Activated T-cell treated with anti-CD3 and anti-CD28 coated beads for 48 hours (primary cell): Measurements from ENCODE around the gene FBXW2.
"Not testable (repeated sequence)": the region's sequence is repeated elsewhere in the genome, so short reads cannot be mapped to it uniquely, and the experiment has no call there.

Source experiments
- DNase-seq: peaks from one replicate; pipeline ENCODE4 v3.0.0-alpha.2; 2020; ENCODE audit warnings: low read depth

The FBXW2 gene

GRCh38 chr9:120779227-120779626 is 14.0 kb downstream of the FBXW2 start:
- no peak for DNase-seq

GRCh38 chr9:120778758-120779157 is 14.5 kb downstream of the FBXW2 start:
- DNase-seq = no peak

GRCh38 chr9:120777229-120777628 is 16.0 kb downstream of the FBXW2 start:
- no peak for DNase-seq

GRCh38 chr9:120776788-120777187 is 16.4 kb downstream of the FBXW2 start:
- no peak for DNase-seq

DNA sequence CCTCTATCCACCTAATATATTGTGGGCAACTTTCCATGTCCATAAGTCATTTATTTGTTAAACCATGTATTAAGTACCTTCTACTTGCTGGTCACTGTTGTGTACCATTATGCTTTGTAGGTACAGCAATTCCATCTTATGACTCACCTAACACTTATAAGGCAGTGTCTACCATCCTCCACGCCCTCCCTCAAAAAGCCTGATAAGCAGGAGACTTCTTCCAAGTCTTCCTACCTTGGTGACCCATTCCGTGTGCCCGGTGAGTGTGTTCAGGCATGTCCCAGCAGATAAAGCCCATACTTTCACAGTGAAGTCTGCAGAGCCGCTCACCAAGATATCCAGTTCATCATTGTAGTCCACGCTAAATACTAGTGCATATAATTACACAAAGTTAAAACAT is 17.4 kb downstream of the FBXW2 start:
- DNase-seq = no peak

GRCh38 chr9:120774719-120775118 is 18.5 kb downstream of the FBXW2 start:
- DNase-seq = no peak

DNA sequence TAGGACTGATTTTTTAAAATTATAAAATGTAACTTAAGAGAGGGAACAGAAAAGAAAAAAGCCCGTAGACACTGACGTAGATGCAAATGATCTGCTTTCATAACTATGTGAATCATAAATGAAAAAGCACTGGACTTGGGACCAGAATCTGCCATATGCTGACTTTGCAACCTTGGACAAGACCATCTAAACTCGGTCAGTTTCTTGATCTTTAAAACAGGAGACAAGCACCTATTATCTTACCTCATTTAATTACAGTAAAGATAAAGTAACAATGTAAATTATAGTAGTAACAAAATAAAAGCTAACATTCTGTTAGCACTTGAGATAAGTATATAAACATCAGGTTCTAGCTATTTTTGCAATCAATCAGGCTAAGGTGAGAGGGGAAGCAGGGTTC is 20.0 kb downstream of the FBXW2 start:
- no peak for DNase-seq

GRCh38 chr9:120770931-120771330 is 22.3 kb downstream of the FBXW2 start:
- no peak for DNase-seq

DNA sequence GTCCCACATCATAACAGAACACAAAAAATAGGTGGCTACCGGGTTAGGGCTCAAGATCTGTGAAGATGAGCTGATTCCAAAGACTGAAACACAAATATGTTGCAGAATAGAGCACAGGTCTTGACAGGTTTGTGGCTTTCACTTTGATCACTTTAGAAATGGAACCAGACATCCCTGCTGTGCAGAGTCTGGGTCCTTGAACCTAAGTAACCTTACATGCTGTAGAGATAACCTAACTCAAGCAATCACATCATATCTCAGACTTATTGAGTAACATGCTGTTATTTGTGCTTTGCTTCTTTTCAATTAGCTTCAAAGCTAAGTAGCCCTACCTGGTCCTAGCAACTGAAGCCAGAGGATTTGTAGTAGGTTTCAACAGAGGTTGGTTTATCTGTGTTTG is 24.3 kb downstream of the FBXW2 start:
- no peak for DNase-seq

- no peak for DNase-seq
Observed at GRCh38 chr9:120768247-120768646, 25.0 kb downstream of the FBXW2 start.

DNA sequence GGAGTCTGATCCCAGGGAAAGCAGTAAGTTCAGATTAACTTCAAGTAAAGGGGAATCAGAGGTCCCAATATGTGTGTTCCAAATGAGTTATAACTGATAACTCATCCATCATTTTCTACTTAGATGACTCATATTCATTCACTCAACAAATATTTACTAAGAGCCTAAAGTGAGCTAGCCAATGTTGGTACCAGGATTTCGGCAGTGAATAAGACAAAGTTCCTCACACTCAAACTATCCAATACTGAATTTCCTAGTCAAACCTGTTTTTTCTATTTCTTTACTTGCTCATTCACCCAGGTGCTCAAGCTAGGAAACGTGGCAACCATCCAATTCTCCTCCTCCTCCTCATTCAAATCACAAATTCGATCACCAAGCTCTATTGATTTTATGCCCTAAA is 25.8 kb downstream of the FBXW2 start:
- DNase-seq = no peak

DNA sequence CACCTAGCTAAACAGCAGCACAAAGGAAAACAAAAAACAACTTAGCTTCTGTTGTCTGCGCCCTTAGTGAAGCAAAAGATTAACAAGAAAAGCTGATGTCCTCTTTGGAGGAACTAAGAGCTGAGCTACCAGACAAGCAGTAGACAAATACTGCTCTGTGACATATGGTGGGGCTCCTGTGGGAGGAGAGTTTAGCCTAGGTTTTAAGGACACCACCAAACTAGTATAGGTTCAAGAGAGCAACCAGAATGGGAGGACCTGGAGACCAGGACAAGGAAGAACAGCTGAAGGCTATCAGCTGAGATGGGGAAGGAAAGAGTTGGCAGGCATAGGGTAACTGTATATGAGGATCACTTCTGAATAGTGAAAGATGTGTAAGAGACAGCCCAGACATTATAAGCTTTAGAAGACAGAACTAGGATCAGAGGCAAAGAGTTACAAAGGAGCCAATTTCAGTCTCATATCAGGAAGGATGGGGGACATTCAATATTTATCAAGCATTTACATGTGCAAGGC is 27.2 kb downstream of the FBXW2 start:
- DNase-seq = no peak

DNA sequence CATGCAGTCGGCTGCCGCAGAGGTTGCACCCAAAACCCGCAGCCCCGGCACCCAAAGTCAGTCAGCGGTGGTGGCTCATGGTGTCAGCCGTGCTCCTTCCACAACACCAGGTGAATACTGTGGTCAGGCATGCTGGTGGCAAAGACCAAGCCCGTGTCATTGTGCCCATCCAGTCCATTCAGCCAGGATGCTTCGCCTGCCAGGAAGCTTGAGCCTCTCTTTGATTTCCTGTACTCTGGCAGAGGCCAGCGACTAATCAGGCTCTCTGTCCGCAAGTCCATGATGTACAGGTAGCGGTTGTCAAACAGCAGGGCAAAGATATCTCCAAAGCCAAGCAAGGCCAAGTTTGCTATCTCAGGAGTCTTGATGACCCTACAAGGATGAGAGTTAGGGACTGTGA is 28.7 kb downstream of the FBXW2 start:
- DNase-seq = no peak

DNA sequence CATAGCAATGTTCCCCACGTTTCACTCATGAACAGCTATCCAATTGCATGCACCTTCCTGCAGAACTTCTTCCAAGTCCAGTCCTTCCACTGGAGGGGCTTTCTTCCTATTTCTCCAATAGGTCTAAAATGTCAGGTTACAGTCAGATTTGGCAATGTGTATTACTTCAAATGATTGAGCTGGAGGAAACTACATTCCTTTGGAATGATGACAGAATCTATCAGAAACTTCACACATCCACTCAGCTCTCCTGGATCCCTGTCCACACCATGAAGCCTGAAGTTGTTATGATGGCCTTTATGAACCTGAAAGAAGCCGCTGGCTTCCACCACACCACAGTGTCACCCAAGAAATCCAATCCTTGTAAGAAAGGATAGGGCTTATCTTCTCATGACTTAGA is 32.2 kb downstream of the FBXW2 start:
- no peak for DNase-seq

DNA sequence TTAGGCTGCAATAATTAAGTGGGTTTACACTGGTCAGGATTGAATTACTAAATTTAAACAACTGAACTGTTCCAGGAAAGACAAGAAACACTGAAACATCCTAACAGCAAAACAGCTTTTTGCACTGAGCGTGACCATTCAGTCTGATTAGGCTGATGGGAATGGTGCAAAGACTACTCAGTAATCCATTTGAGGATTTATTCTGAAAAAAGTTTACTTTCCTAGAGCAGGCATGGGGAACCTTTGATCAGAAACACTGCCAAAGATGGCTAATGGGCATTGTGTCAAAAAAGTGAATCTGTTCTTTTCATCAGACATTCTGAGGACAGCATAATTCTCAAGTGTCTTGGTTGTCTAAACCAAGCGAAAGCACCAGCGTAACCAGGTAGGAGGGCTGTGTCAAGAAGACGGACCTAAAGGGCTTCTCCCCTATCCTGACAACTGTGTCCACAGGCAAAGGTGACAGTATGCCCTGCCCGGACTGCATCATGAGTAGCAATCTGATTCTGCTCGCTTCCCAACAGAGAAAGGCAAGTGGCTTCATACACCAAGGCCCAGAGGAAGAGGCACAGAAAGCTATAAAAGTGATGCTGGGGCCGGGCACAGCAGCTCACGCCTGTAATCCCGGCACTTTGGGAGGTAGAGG is 33.3 kb downstream of the FBXW2 start:
- DNase-seq = no peak

- no peak for DNase-seq
Observed at GRCh38 chr9:120758544-120758943, 34.7 kb downstream of the FBXW2 start.

- no peak for DNase-seq
Observed at GRCh38 chr9:120757026-120757913, 35.9 kb downstream of the FBXW2 start.

DNA sequence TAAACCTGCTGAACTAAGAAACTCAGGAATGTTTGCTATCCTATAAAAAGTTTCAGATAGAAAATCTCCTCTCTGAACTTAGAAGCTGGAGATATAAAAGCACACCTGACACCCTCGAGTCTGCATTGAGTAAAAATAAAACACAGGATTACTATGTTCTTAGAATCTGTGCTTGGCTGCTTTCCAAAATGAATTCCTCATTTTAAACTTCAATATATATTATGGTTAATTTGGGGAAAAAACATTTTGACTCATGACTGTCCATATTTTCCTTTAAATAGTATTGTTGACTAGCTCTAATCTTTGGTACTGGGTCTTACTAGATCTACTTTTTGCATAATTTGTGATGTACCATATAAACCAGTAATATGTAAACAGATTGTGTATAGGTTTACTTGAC is 36.7 kb downstream of the FBXW2 start:
- DNase-seq = no peak

DNA sequence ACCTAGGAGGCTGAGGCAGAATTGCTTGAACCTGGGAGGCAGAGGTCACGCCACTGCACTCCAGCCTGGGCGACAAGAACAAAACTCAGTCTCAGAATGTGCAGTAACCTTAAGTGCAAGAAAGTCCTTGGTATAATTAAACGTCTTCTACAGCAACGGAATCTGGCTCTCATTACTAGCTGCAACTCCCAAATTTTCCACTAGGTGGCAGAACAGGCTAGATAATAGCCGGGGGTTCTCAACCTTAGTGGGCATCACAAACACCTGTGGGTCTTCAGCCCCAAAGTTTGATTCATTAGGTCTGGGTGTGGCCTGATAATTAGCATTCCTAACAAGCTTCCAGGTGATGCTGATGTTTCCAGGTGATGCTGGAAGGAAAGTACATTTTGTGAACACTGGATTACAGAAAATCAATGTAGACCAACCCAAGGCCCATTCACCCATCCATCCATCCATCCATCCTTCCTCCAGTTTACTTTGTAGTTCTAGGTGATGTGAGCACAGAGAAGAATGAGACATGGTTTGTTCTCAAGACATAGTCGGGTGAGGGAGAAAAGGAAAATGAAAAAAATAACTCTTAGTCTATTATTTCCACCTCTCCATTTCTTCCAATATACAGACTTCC is 37.3 kb downstream of the FBXW2 start:
- DNase-seq = peak; percentile 32

DNA sequence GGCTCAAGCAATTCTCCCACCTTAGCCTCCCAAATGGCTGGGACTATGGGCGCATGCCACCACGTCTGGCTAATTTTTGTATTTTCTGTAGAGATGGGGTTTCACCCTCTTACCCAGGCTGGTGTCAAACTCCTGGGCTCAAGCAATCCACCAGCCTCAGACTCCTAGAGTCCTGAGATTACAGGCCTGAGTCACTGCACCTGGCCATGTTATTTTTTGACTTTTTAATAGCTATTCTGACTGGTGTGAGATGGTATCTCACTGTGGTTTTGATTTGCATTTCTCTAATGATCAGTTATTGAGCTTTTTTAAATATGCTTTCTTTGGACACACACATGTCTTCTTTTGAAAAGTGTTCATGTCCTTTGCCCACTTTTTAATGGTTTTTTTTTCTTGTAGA is 38.2 kb downstream of the FBXW2 start:
- DNase-seq = no peak

DNA sequence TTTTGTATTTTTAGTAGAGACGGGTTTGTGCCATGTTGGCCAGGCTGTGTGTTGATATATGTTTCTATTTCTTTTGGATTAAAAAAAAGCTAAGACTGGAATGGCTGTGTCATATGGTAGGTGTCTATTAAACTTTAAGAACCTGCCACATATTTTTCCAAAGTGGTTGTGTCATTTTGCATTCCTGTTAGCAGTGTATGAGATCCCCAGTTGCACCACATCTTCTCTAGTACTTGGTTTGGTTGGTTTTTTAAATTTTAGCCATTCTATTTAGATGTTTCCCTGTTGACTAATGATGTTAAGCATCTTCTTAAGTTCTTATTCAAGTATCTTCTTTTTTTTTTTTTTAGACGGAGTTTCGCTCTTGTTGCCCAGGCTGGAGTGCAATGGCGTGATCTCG is 42.8 kb downstream of the FBXW2 start:
- no peak for DNase-seq

DNA sequence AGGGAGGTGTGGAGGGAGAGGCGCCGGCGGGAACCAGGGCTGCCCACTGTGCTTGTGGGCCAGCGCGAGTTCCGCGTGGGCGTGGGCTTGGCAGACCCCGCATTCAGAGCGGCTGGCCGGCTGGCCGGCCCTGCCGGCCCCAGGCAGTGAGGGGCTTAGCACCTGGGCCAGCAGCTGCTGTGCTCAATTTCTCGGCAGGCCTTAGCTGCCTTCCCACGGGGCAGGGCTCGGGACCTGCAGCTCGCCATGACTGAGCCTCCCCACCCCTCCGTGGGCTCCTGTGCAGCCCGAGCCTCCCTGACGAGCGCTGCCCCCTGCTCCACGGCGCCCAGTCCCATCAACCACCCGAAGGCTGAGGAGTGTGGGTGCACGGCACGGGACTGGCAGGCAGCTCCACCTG is 46.9 kb downstream of the FBXW2 start:
- not testable (repeated sequence) for DNase-seq

DNA sequence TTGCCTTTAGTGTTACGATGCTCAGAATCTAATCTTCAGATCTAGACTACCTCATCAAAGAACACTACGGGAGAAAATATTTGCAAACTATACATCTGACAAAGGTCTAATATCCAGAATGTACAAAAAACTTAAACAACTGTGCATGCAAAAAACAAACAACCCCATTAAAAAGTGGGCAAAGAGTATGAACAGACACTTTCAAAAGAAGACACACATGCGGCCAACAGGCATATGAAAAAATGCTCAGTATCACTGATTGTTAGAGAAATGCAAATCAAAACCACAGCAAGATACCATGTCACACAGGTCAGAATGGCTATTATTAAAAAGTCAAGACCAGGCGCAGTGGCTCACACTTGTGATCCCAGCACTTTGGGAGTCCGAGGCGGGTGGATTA is 47.9 kb downstream of the FBXW2 start:
- no peak for DNase-seq
